Cardiac muscle cell (in vitro differentiated cells and primary cell): Measurements from ENCODE around the gene SP2. TPM values are rescaled to one million over a fixed set of nuclear protein-coding genes. Genes with fewer than 3 reads are reported as not detected.
A peak's percentile ranks its signal among the peaks of the same experiment; 100 is the strongest.

Experiments used
- DNase-seq, 2 donors: peaks; one replicate each; pipeline versions ENCODE4 v3.0.0 to v3.0.0-alpha.2; 2010 to 2017; ENCODE audit warnings: low read depth in 1 of 2, low spot score in 1 of 2
- H3K27ac ChIP-seq: fragments of 200-600 bp; sonication (generic); 2 replicates; pipeline ENCODE4 v1.5.1; 2016
- H3K27me3 ChIP-seq: fragments of 200-600 bp; sonication (generic); 2 replicates; pipeline ENCODE4 v1.6.0; 2016; ENCODE audit warnings: control low read depth
- H3K36me3 ChIP-seq: fragments of 200-600 bp; sonication (generic); 2 replicates; pipeline ENCODE4 v1.5.1; 2016; ENCODE audit warnings: control low read depth
- H3K4me1 ChIP-seq: fragments of 200-600 bp; sonication (generic); 2 replicates; pipeline ENCODE4 v1.8.1; 2017; ENCODE audit warnings: low read depth, mild to moderate bottlenecking, mixed run types
- H3K4me3 ChIP-seq: fragments of 200-600 bp; sonication (generic); 2 replicates; pipeline ENCODE4 v1.5.1; 2016; ENCODE audit warnings: mild to moderate bottlenecking
- H3K9me3 ChIP-seq: fragments of 200-600 bp; sonication (generic); 2 replicates; pipeline ENCODE4 v1.5.1; 2017; ENCODE audit warnings: low read depth, mild to moderate bottlenecking, control low read depth
- CTCF ChIP-seq: IDR thresholded peaks from 2 replicates; pipeline ENCODE4 v1.5.1; 2012; ENCODE audit warnings: low read depth, mild to moderate bottlenecking, low read length
- polyA plus RNA-seq: library from polyadenylated mRNA; unstranded; fragments of >200 nt; fragmentation: Nextera tagmentation; extraction: Ambion mirVana; gene quantifications from 2 replicates; pipeline ENCODE4 v1.2.1, GENCODE V29; 2016
- total RNA-seq: library from RNA; depleted of rRNA; stranded (reverse); fragments of >200 nt; gene quantifications from 2 replicates; pipeline ENCODE4 v1.2.3, GENCODE V29; 2016

Gene SP2
- total and polyA plus RNA-seq, 2 experiments from 2014 or later, result 3.7 to 10.5 TPM

GRCh38 chr17:47897561-47897960, 1.5 kb downstream of the SP2 start:
- Histone ChIP-seq H3K36me3 (no peaks in the 10 kb centered on the region), H3K27ac (peak overlapping the region; percentile 93), H3K9me3 (no peaks in the 10 kb centered on the region), H3K4me1 (peaks cover 36% of the 10 kb centered on the region), H3K27me3 (no peaks in the 10 kb centered on the region), H3K4me3 (peak overlapping the region; percentile 78)
- no peak for DNase-seq
- no peak for TF ChIP-seq CTCF

- H3K27me3 ChIP-seq, result no peaks in the 10 kb centered on the region
- H3K36me3 ChIP-seq, result no peaks in the 10 kb centered on the region
- H3K4me3 ChIP-seq, result no peak overlapping the region
- H3K9me3 ChIP-seq, result no peaks in the 10 kb centered on the region
- H3K4me1 ChIP-seq, result peaks cover 40% of the 10 kb centered on the region
- no peak for DNase-seq
- TF ChIP-seq CTCF, result no peak
- no peak overlapping the region for H3K27ac ChIP-seq
Measured at GRCh38 chr17:47898241-47898640, 2.2 kb downstream of the SP2 start.

DNA sequence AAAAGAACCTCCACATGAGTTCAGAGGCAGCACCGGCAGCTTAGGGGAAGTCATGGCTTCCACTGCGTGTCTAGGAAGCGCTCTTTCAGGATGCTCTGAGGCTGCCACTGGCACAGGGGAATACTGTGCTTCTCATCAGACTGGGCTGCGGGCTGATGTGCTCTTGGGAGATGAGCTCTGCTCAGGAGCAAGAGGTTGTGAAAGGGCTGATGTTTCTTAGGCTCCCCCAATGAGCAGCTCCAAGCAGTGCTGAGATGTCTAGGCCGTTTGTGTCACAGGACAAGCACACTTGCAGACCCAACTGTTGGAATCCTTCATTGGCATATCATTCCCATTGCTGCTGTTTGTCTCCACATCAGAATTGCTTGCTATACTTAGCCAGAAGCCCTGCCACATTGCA, 3.6 kb downstream of the SP2 start:
- Histone ChIP-seq H3K27me3 (no peaks in the 10 kb centered on the region), H3K4me3 (no peak overlapping the region), H3K36me3 (no peaks in the 10 kb centered on the region), H3K27ac (peak overlapping the region; percentile 76), H3K4me1 (peaks cover 44% of the 10 kb centered on the region), H3K9me3 (no peaks in the 10 kb centered on the region)
- DNase-seq, result no peak
- no peak for TF ChIP-seq CTCF

- Histone ChIP-seq H3K9me3 (no peaks in the 10 kb centered on the region), H3K4me1 (peaks cover 58% of the 10 kb centered on the region), H3K27ac (peak overlapping the region; percentile 76), H3K27me3 (no peaks in the 10 kb centered on the region), H3K4me3 (no peak overlapping the region), H3K36me3 (no peaks in the 10 kb centered on the region)
- DNase-seq, result no peak
- TF ChIP-seq CTCF, result no peak
Measured at GRCh38 chr17:47901423-47901822, 5.4 kb downstream of the SP2 start.

GRCh38 chr17:47902039-47902744, 6.2 kb downstream of the SP2 start:
- no peak for TF ChIP-seq CTCF
- H3K36me3 ChIP-seq, result no peaks in the 10 kb centered on the region
- no peak for DNase-seq
- H3K27ac ChIP-seq, result peak overlapping the region; percentile 22
- H3K27me3 ChIP-seq, result no peaks in the 10 kb centered on the region
- no peak overlapping the region for H3K4me3 ChIP-seq
- H3K4me1 ChIP-seq, result peaks cover 56% of the 10 kb centered on the region
- H3K9me3 ChIP-seq, result no peaks in the 10 kb centered on the region
